GM12878 (cell line): ENCODE measurements around the gene SEMA3D. TPM values are rescaled to one million over a fixed set of nuclear protein-coding genes. Genes with fewer than 3 reads are reported as not detected.

Experiments
- ATAC-seq: fragments of 200-7000 bp; cut with Tn5 transposase; 3 replicates; pipeline ENCODE4 v1.9.1; 2020; ENCODE audit warnings: mild to moderate bottlenecking, moderate library complexity
- BruUV-seq: library from RNA; stranded (reverse); fragments of 400-500 nt; replicated peaks from 2 replicates; lab custom pipeline; 2021; lab: Mats Ljungman, UMichigan
- CTCF ChIA-PET: fragments of 300-600 bp; sonication (Branson Sonifier 250); formaldehyde crosslinking; extraction: SDS; loops from one replicate; lab custom pipeline; 2021; ENCODE audit warnings: inconsistent platforms; lab: Yijun Ruan, JAX
- POLR2A ChIA-PET: fragments of 350-600 bp; formaldehyde crosslinking; extraction: SDS; loops from one replicate; lab custom pipeline; 2021; ENCODE audit warnings: inconsistent platforms; lab: Charles Lee
- RAD21 ChIA-PET: fragments of 300-600 bp; sonication (Branson Sonifier 250); formaldehyde crosslinking; loops from one replicate; lab custom pipeline; 2023; ENCODE audit warnings: antibody characterized with exemption; ENCODE audit not compliant: unreplicated experiment; lab: Charles Lee
- SMC1A ChIA-PET: fragments of 300-600 bp; sonication (Branson Sonifier 250); formaldehyde crosslinking; loops from one replicate; lab custom pipeline; 2023; ENCODE audit not compliant: unreplicated experiment, uncharacterized antibody; lab: Charles Lee
- DNase-seq: peaks from one replicate; pipeline ENCODE4 v3.0.0-alpha.2; 2011; ENCODE audit warnings: low read depth, low spot score
- FAIRE-seq: peaks from 3 replicates; lab custom pipeline; 2011; peaks lifted over from hg19 to GRCh38; lab: Jason Lieb, UNC
- H2AFZ ChIP-seq: 2 replicates; pipeline ENCODE4 v1.6.0; 2011; ENCODE audit warnings: low read depth, low read length, control low read depth; ENCODE audit not compliant: control insufficient read depth
- H3K27ac ChIP-seq: 2 replicates; pipeline ENCODE4 v1.5.1; 2011; ENCODE audit warnings: control low read depth; ENCODE audit not compliant: control insufficient read depth, insufficient read depth
- H3K27me3 ChIP-seq, 2 experiments: replicated peaks in 1 of 2; 2 replicates each; pipeline versions ENCODE4 v1.6.0 to v1.6.1; 2011; ENCODE audit warnings: low read length in 1 of 2; ENCODE audit not compliant: control insufficient read depth in 2 of 2, insufficient read depth in 2 of 2
- H3K36me3 ChIP-seq, 2 experiments: 2 replicates each; pipeline ENCODE4 v1.5.1; 2011; ENCODE audit warnings: low read length in 1 of 2; ENCODE audit not compliant: control insufficient read depth in 2 of 2, insufficient read depth in 2 of 2
- H3K4me1 ChIP-seq: 2 replicates; pipeline ENCODE4 v1.6.1; 2011; ENCODE audit warnings: mild to moderate bottlenecking, low read length, moderate library complexity, mixed read lengths; ENCODE audit not compliant: control insufficient read depth, insufficient read depth
- H3K4me2 ChIP-seq: 2 replicates; pipeline ENCODE4 v1.6.0; 2011; ENCODE audit warnings: control low read depth; ENCODE audit not compliant: control insufficient read depth, insufficient read depth
- H3K4me3 ChIP-seq: fragments of 200-600 bp; sonication (generic); 2 replicates; pipeline ENCODE4 v1.5.1; 2016
- H3K79me2 ChIP-seq: 2 replicates; pipeline ENCODE4 v1.6.0; 2011; ENCODE audit warnings: low read length; ENCODE audit not compliant: control insufficient read depth, insufficient read depth
- H3K9ac ChIP-seq: 2 replicates; pipeline ENCODE4 v1.8.0; 2011; ENCODE audit warnings: low read length, control low read depth, mixed read lengths; ENCODE audit not compliant: control insufficient read depth, insufficient read depth
- H3K9me3 ChIP-seq: replicated peaks from 3 replicates; pipeline ENCODE4 v1.5.1; 2011; ENCODE audit warnings: mild to moderate bottlenecking, low read length; ENCODE audit not compliant: control insufficient read depth, insufficient read depth
- H4K20me1 ChIP-seq: 2 replicates; pipeline ENCODE4 v1.6.0; 2011; ENCODE audit not compliant: control insufficient read depth, insufficient read depth
- CBX5 ChIP-seq: sonication (generic); IDR thresholded peaks from 2 replicates; pipeline ENCODE4 v1.6.1; 2016; ENCODE audit warnings: low read depth, moderate library complexity, mild to moderate bottlenecking, inconsistent platforms
- FOS ChIP-seq: IDR thresholded peaks from 3 replicates; pipeline ENCODE4 v1.6.1; 2011; ENCODE audit warnings: borderline replicate concordance; ENCODE audit not compliant: insufficient read length; ENCODE audit errors: extremely low read depth
- FOXM1 ChIP-seq: IDR thresholded peaks from 2 replicates; pipeline ENCODE4 v1.6.1; 2012; ENCODE audit warnings: low read depth, mild to moderate bottlenecking, inconsistent platforms, low read length, moderate library complexity
- GATAD2B ChIP-seq: fragments of 450-650 bp; conservative IDR thresholded peaks from 2 replicates; pipeline ENCODE4 v1.6.1; 2017; ENCODE audit warnings: low read depth, mild to moderate bottlenecking, moderate library complexity
- KAT2A ChIP-seq: conservative IDR thresholded peaks from 2 replicates; pipeline ENCODE4 v1.6.1; 2011; ENCODE audit warnings: low read depth, low read length; ENCODE audit not compliant: control insufficient read depth
- MEF2B ChIP-seq: fragments of 450-650 bp; IDR thresholded peaks from 2 replicates; pipeline ENCODE4 v1.6.1; 2018; ENCODE audit warnings: mild to moderate bottlenecking, moderate library complexity; ENCODE audit not compliant: partially characterized antibody, poor library complexity, severe bottlenecking
- NBN ChIP-seq: fragments of 450-650 bp; IDR thresholded peaks from 2 replicates; pipeline ENCODE4 v1.6.1; 2016
- NFXL1 ChIP-seq: fragments of 450-650 bp; IDR thresholded peaks from 2 replicates; pipeline ENCODE4 v1.6.1; 2017; ENCODE audit warnings: antibody characterized with exemption, mild to moderate bottlenecking, borderline replicate concordance
- NR2C1 ChIP-seq: fragments of 450-650 bp; IDR thresholded peaks from 2 replicates; pipeline ENCODE4 v1.6.1; 2017; ENCODE audit warnings: antibody characterized with exemption, mild to moderate bottlenecking, moderate library complexity
- NRF1 ChIP-seq: conservative IDR thresholded peaks from 2 replicates; pipeline ENCODE4 v1.6.1; 2011; ENCODE audit warnings: mild to moderate bottlenecking, low read depth, low read length, improper control_type of control experiment
- SIX5 ChIP-seq: IDR thresholded peaks from 2 replicates; pipeline ENCODE4 v1.6.1; 2011; ENCODE audit warnings: mild to moderate bottlenecking, low read depth, low read length, moderate library complexity; ENCODE audit not compliant: severe bottlenecking
- SMAD5 ChIP-seq: IDR thresholded peaks from 2 replicates; pipeline ENCODE4 v1.6.1; 2016; ENCODE audit warnings: antibody characterized with exemption, low read depth
- SRF ChIP-seq, 2 experiments: IDR thresholded peaks; 2 replicates each; pipeline ENCODE4 v1.6.1; 2011; ENCODE audit warnings: low read depth in 2 of 2, low read length in 2 of 2, mild to moderate bottlenecking in 1 of 2, moderate library complexity in 1 of 2
- STAT1 ChIP-seq: fragments of 450-650 bp; conservative IDR thresholded peaks from 2 replicates; pipeline ENCODE4 v1.6.1; 2014; ENCODE audit warnings: antibody characterized with exemption, mild to moderate bottlenecking
- TAF1 ChIP-seq: IDR thresholded peaks from 2 replicates; pipeline ENCODE4 v1.6.1; 2011; ENCODE audit warnings: mild to moderate bottlenecking, low read depth, low read length, borderline replicate concordance
- ZSCAN29 ChIP-seq: fragments of 450-650 bp; IDR thresholded peaks from 2 replicates; pipeline ENCODE4 v1.6.1; 2017; ENCODE audit warnings: mild to moderate bottlenecking, moderate library complexity
- WGBS: methylation state at CpG from one replicate; pipeline ENCODE4 v1.1.6; 2016; ENCODE audit warnings: low lambda C conversion rate; ENCODE audit not compliant: insufficient replicate concordance, insufficient coverage; ENCODE audit errors: missing lambda C conversion rate; 5-methylcytosine and 5-hydroxymethylcytosine counted together
- in situ Hi-C: fragments of 300-500 bp; cut with MboI; formaldehyde crosslinking; loops from 9 replicates; pipeline ENCODE4 v1.14.3; 2018; ENCODE audit warnings: mixed read lengths
- intact Hi-C: fragments of 100-400 bp; cut with micrococcal nuclease; formaldehyde crosslinking; loops from one replicate; pipeline ENCODE4 v1.14.2; 2022; ENCODE audit not compliant: unreplicated experiment
- polyA plus RNA-seq, 11 experiments: library from polyadenylated mRNA; depleted of rRNA in 4 of 11; unstranded in 6 of 11; stranded (reverse) in 5 of 11; fragments of >200 nt; fragmentation: Nextera tagmentation in 4 of 11; fragmentation: Illumina TruSeq in 1 of 11; extraction: Ambion mirVana in 4 of 11; extraction: Trizol in 1 of 11; gene quantifications; 1 replicate in 1 of 11; 2 replicates in 10 of 11; pipeline versions ENCODE4 v1.2.1 to v1.2.3, GENCODE V29; 2011 to 2016; ENCODE audit warnings: inconsistent platforms in 2 of 11, missing spikeins in 2 of 11, low read depth in 1 of 11
- total RNA-seq, 4 experiments: library from RNA; depleted of rRNA in 3 of 4; stranded (reverse); fragments of >200 nt in 3 of 4; fragmentation: Illumina TruSeq in 1 of 4; extraction: Trizol in 1 of 4; gene quantifications; 2 replicates each; pipeline versions ENCODE4 v1.2.1 to v1.2.3, GENCODE V29; 2013 to 2021

The SEMA3D gene
- total and polyA plus RNA-seq, 10 of the 15 experiments (the other 5 are each of a cell fraction or from before 2014, with no cell fraction given) = 0.04 TPM; not detected in 9

- Histone ChIP-seq H4K20me1 (no peaks in the 10 kb centered on the region), H3K9me3 (no peaks in the 10 kb centered on the region), H3K9ac (no peak overlapping the region), H3K4me1 (no peaks in the 10 kb centered on the region), H3K4me2 (no peak overlapping the region), H3K27me3 (no peaks in the 10 kb centered on the region), H3K36me3 (no peaks in the 10 kb centered on the region), H3K4me3 (no peak overlapping the region), H3K27ac (no peak overlapping the region), H3K79me2 (no peaks in the 10 kb centered on the region), H2AFZ (no peak overlapping the region)
- BruUV-seq = no TSS peak
- ChIA-PET POLR2A (no interaction called here), CTCF (interaction anchor here (1.0 to 2.2 kb wide), 3 partner anchors 9 to 1065 kb away, joined by 3 to 5 read pairs (median 4); no protein-coding TSS in a partner anchor), SMC1A (interaction anchor here (0.7 to 1.8 kb wide), 3 partner anchors 10 to 1024 kb away, joined by 3 to 4 read pairs (median 3); no protein-coding TSS in a partner anchor), RAD21 (no interaction called here)
- ATAC-seq (no peak), DNase-seq (no peak), FAIRE-seq (no peak)
- WGBS = 28% methylated on average over 1 of the region's 1 CpG
- TF ChIP-seq MEF2B (no peak), FOXM1 (no peak), NR2C1 (no peak), NFXL1 (no peak), SMAD5 (no peak), NRF1 (no peak)
- intact Hi-C loops = no loop called here
- in situ Hi-C loops = no loop called here
These were observed 186.0 kb downstream of the SEMA3D start for GRCh38 chr7:85000735-85001350.

GRCh38 chr7:84999450-84999849, 187.4 kb downstream of the SEMA3D start:
- FAIRE-seq = no peak
- no peaks in the 10 kb centered on the region for H4K20me1 ChIP-seq
- DNase-seq = no peak
- H3K4me3 ChIP-seq = no peak overlapping the region
- no peaks in the 10 kb centered on the region for H3K27me3 ChIP-seq
- POLR2A ChIA-PET = no interaction called here
- ATAC-seq = no peak
- TF ChIP-seq ZSCAN29 (no peak), GATAD2B (no peak), FOS (no peak), CBX5 (no peak), SRF (IDR thresholded peaks at IDR 0.05; ENCODE audit: low read depth in 2 of 2, low read length in 2 of 2) (no peak), KAT2A (no peak), SIX5 (no peak), NBN (no peak), TAF1 (no peak), STAT1 (no peak)
- intact Hi-C loops (no loop called here), in situ Hi-C loops (no loop called here)
- H3K4me1 ChIP-seq = no peaks in the 10 kb centered on the region
- 20% methylated on average over 8 of the region's 8 CpGs for WGBS
- H3K36me3 ChIP-seq = no peaks in the 10 kb centered on the region
- H3K27ac ChIP-seq = no peak overlapping the region
- CTCF ChIA-PET = interaction anchor here (1.1 to 2.2 kb wide), 2 partner anchors 23 to 1064 kb away, joined by 3 to 5 read pairs; no protein-coding TSS in a partner anchor
- SMC1A ChIA-PET = interaction anchor here (1.6 kb wide), 1 partner anchor 14 kb away, joined by 4 read pairs; no protein-coding TSS in a partner anchor
- H3K9ac ChIP-seq = no peak overlapping the region
- H3K79me2 ChIP-seq = no peaks in the 10 kb centered on the region
- RAD21 ChIA-PET = no interaction called here
- H2AFZ ChIP-seq = no peak overlapping the region
- no peaks in the 10 kb centered on the region for H3K9me3 ChIP-seq
- no TSS peak for BruUV-seq
- no peak overlapping the region for H3K4me2 ChIP-seq
